ENCODE measurements around the gene YAF2. TPM values are rescaled to one million over a fixed set of nuclear protein-coding genes. Genes with fewer than 3 reads are reported as not detected.
A peak's percentile ranks its signal among the peaks of the same experiment; 100 is the strongest.

Gene YAF2
- total and polyA plus RNA-seq, 2 experiments from 2014 or later: 1.0 TPM

DNA sequence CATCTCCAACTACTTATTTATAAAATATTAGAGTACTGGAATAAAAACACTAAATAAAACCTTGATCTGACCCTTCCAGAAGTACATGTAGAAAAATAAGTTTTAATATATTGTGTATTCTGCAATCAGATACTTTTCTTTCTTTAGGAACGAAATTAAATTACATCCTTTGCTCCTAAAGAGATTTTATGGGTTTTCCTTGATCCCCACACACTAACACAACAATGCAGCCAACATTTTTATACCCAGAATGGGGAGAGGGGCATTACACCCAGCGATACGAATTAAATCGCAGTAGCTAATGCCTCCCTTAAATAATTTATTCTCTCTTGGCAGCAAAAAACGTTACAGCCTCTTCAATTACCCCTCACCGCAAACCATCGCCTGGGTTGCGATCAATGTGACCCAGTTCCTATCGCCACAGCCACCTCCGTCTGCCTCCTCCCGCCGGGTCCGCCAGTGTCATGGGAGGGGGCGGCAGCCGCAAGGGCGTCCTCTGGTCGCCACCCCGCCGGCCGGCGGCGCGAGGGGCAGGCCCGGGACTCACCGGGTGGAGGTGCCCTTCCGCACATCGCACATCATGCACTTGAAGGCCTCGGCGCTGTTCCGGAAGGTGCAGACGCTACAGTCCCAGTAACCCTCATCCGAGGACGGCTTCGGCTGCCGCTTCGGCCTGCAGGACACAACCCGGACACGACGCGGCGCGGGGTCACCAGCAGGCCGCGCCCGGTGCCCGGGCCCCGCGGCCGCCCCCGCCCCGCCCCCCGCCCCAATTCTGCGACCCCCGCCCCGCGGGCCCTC, 796 bp downstream of the YAF2 start:
- H3K27ac ChIP-seq (ENCODE audit: low read depth): no peak overlapping the region
- DNase-seq (ENCODE audit: low spot score) (peak; percentile 89), ATAC-seq (peak; percentile 80)
- Mint-ChIP-seq H3K36me3 (ENCODE audit: low read depth) (no peaks in the 10 kb centered on the region; the same call in 2 of the 3 replicates), H3K27ac (no peak overlapping the region), H3K4me3 (peak overlapping the region; percentile 76), H3K27me3 (ENCODE audit: insufficient read depth, low read depth, poor library complexity) (peaks cover 72% of the 10 kb centered on the region), H3K9me3 (peaks cover 4% of the 10 kb centered on the region; the same call in 2 of the 3 replicates), H3K4me1 (peaks cover 10% of the 10 kb centered on the region)
- peaks cover 18% of the 10 kb centered on the region for H4K20me1 ChIP-seq (replicated peaks; ENCODE audit: insufficient read depth)
- no peaks in the 10 kb centered on the region for H3K36me3 ChIP-seq (ENCODE audit: insufficient read depth)
- no peaks in the 10 kb centered on the region for H3K79me2 ChIP-seq (replicated peaks; ENCODE audit: insufficient read depth)
- peak overlapping the region; percentile 74 for H3K4me2 ChIP-seq
- TF ChIP-seq, protein P1, sequence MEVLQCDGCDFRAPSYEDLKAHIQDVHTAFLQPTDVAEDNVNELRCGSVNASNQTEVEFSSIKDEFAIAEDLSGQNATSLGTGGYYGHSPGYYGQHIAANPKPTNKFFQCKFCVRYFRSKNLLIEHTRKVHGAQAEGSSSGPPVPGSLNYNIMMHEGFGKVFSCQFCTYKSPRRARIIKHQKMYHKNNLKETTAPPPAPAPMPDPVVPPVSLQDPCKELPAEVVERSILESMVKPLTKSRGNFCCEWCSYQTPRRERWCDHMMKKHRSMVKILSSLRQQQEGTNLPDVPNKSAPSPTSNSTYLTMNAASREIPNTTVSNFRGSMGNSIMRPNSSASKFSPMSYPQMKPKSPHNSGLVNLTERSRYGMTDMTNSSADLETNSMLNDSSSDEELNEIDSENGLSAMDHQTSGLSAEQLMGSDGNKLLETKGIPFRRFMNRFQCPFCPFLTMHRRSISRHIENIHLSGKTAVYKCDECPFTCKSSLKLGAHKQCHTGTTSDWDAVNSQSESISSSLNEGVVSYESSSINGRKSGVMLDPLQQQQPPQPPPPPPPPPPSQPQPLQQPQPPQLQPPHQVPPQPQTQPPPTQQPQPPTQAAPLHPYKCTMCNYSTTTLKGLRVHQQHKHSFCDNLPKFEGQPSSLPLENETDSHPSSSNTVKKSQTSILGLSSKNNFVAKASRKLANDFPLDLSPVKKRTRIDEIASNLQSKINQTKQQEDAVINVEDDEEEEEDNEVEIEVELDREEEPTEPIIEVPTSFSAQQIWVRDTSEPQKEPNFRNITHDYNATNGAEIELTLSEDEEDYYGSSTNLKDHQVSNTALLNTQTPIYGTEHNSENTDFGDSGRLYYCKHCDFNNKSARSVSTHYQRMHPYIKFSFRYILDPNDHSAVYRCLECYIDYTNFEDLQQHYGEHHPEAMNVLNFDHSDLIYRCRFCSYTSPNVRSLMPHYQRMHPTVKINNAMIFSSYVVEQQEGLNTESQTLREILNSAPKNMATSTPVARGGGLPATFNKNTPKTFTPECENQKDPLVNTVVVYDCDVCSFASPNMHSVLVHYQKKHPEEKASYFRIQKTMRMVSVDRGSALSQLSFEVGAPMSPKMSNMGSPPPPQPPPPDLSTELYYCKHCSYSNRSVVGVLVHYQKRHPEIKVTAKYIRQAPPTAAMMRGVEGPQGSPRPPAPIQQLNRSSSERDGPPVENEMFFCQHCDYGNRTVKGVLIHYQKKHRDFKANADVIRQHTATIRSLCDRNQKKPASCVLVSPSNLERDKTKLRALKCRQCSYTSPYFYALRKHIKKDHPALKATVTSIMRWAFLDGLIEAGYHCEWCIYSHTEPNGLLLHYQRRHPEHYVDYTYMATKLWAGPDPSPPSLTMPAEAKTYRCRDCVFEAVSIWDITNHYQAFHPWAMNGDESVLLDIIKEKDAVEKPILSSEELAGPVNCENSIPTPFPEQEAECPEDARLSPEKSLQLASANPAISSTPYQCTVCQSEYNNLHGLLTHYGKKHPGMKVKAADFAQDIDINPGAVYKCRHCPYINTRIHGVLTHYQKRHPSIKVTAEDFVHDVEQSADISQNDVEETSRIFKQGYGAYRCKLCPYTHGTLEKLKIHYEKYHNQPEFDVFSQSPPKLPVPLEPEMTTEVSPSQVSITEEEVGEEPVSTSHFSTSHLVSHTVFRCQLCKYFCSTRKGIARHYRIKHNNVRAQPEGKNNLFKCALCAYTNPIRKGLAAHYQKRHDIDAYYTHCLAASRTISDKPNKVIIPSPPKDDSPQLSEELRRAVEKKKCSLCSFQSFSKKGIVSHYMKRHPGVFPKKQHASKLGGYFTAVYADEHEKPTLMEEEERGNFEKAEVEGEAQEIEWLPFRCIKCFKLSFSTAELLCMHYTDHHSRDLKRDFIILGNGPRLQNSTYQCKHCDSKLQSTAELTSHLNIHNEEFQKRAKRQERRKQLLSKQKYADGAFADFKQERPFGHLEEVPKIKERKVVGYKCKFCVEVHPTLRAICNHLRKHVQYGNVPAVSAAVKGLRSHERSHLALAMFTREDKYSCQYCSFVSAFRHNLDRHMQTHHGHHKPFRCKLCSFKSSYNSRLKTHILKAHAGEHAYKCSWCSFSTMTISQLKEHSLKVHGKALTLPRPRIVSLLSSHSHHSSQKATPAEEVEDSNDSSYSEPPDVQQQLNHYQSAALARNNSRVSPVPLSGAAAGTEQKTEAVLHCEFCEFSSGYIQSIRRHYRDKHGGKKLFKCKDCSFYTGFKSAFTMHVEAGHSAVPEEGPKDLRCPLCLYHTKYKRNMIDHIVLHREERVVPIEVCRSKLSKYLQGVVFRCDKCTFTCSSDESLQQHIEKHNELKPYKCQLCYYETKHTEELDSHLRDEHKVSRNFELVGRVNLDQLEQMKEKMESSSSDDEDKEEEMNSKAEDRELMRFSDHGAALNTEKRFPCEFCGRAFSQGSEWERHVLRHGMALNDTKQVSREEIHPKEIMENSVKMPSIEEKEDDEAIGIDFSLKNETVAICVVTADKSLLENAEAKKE (CRISPR knock-in tag; IDR thresholded peaks at IDR 0.05): no peak
- TF ChIP-seq JUNB (IDR thresholded peaks at IDR 0.05; ENCODE audit: unreplicated experiment) (no peak), EZH2 (IDR thresholded peaks at IDR 0.05; ENCODE audit: low read depth, unreplicated experiment) (peak; percentile 34), POLR2AphosphoS5 (IDR thresholded peaks at IDR 0.05; ENCODE audit: low read depth) (no peak), ZNF331 (CRISPR knock-in tag; IDR thresholded peaks at IDR 0.05; ENCODE audit: low read depth) (no peak)
- TF ChIP-seq, protein P2, sequence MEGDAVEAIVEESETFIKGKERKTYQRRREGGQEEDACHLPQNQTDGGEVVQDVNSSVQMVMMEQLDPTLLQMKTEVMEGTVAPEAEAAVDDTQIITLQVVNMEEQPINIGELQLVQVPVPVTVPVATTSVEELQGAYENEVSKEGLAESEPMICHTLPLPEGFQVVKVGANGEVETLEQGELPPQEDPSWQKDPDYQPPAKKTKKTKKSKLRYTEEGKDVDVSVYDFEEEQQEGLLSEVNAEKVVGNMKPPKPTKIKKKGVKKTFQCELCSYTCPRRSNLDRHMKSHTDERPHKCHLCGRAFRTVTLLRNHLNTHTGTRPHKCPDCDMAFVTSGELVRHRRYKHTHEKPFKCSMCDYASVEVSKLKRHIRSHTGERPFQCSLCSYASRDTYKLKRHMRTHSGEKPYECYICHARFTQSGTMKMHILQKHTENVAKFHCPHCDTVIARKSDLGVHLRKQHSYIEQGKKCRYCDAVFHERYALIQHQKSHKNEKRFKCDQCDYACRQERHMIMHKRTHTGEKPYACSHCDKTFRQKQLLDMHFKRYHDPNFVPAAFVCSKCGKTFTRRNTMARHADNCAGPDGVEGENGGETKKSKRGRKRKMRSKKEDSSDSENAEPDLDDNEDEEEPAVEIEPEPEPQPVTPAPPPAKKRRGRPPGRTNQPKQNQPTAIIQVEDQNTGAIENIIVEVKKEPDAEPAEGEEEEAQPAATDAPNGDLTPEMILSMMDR (conservative IDR thresholded peaks at IDR 0.05; ENCODE audit: low read depth in 2 of 2): peak; percentile 33 to 51; a peak in 3 of 4 replicates
- TF ChIP-seq, protein P3, sequence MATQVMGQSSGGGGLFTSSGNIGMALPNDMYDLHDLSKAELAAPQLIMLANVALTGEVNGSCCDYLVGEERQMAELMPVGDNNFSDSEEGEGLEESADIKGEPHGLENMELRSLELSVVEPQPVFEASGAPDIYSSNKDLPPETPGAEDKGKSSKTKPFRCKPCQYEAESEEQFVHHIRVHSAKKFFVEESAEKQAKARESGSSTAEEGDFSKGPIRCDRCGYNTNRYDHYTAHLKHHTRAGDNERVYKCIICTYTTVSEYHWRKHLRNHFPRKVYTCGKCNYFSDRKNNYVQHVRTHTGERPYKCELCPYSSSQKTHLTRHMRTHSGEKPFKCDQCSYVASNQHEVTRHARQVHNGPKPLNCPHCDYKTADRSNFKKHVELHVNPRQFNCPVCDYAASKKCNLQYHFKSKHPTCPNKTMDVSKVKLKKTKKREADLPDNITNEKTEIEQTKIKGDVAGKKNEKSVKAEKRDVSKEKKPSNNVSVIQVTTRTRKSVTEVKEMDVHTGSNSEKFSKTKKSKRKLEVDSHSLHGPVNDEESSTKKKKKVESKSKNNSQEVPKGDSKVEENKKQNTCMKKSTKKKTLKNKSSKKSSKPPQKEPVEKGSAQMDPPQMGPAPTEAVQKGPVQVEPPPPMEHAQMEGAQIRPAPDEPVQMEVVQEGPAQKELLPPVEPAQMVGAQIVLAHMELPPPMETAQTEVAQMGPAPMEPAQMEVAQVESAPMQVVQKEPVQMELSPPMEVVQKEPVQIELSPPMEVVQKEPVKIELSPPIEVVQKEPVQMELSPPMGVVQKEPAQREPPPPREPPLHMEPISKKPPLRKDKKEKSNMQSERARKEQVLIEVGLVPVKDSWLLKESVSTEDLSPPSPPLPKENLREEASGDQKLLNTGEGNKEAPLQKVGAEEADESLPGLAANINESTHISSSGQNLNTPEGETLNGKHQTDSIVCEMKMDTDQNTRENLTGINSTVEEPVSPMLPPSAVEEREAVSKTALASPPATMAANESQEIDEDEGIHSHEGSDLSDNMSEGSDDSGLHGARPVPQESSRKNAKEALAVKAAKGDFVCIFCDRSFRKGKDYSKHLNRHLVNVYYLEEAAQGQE (IDR thresholded peaks at IDR 0.05; ENCODE audit: unreplicated experiment): no peak
- peaks cover 16% of the 10 kb centered on the region for H3K4me1 ChIP-seq (ENCODE audit: insufficient read depth)
- peak overlapping the region; percentile 72 for H2AFZ ChIP-seq
- H3K9me2 ChIP-seq (ENCODE audit: insufficient read depth): no peaks in the 10 kb centered on the region
- H3K4me3 ChIP-seq: peak overlapping the region; percentile 54
- H3F3A ChIP-seq (replicated peaks; ENCODE audit: low read depth): no peaks in the 10 kb centered on the region
- H3K27me3 ChIP-seq (ENCODE audit: insufficient read depth): peaks cover 95% of the 10 kb centered on the region
